RKO (cell line): Measurements from ENCODE around the gene SRP14.
"Not testable (repeated sequence)": the region's sequence is repeated elsewhere in the genome, so short reads cannot be mapped to it uniquely, and the experiment has no call there.

Experiments used
- DNase-seq: peaks from one replicate; pipeline ENCODE4 v3.0.0-alpha.2; 2016; ENCODE audit warnings: low spot score

SRP14 gene

GRCh38 chr15:40029979-40030893 is 8.7 kb downstream of the SRP14 start:
- DNase-seq, result no peak

- DNase-seq, result no peak
Observed at GRCh38 chr15:40028853-40029252, 10.1 kb downstream of the SRP14 start.

- DNase-seq, result no peak
Observed at GRCh38 chr15:40028193-40028592, 10.8 kb downstream of the SRP14 start.

GRCh38 chr15:40016224-40016865 is 22.6 kb downstream of the SRP14 start:
- DNase-seq, result no peak

GRCh38 chr15:40014390-40014789 is 24.6 kb downstream of the SRP14 start:
- DNase-seq, result no peak

GRCh38 chr15:40013372-40013771 is 25.6 kb downstream of the SRP14 start:
- not testable (repeated sequence) for DNase-seq

- DNase-seq, result no peak
Observed at GRCh38 chr15:40011303-40011702, 27.7 kb downstream of the SRP14 start.

- no peak for DNase-seq
Observed at GRCh38 chr15:40010686-40011085, 28.3 kb downstream of the SRP14 start.

- no peak for DNase-seq
Observed at GRCh38 chr15:40008061-40008765, 30.8 kb downstream of the SRP14 start.

- DNase-seq, result no peak
Observed at GRCh38 chr15:40006646-40007045, 32.3 kb downstream of the SRP14 start.

- no peak for DNase-seq
Observed at GRCh38 chr15:40006003-40006402, 33.0 kb downstream of the SRP14 start.

GRCh38 chr15:40003116-40003916 is 35.7 kb downstream of the SRP14 start:
- DNase-seq, result no peak

GRCh38 chr15:40002295-40002694 is 36.7 kb downstream of the SRP14 start:
- DNase-seq, result no peak

- DNase-seq, result no peak
Observed at GRCh38 chr15:39999538-40000200, 39.3 kb downstream of the SRP14 start.

GRCh38 chr15:39998511-39999077 is 40.4 kb downstream of the SRP14 start:
- no peak for DNase-seq

- no peak for DNase-seq
Observed at GRCh38 chr15:39997639-39998038, 41.3 kb downstream of the SRP14 start.

GRCh38 chr15:39997031-39997430 is 42.0 kb downstream of the SRP14 start:
- DNase-seq, result no peak

GRCh38 chr15:39996228-39996627 is 42.8 kb downstream of the SRP14 start:
- not testable (repeated sequence) for DNase-seq

- not testable (repeated sequence) for DNase-seq
Observed at GRCh38 chr15:39992953-39993352, 46.0 kb downstream of the SRP14 start.

- DNase-seq, result no peak
Observed at GRCh38 chr15:39990706-39991105, 48.3 kb downstream of the SRP14 start.

- DNase-seq, result no peak
Observed at GRCh38 chr15:39987821-39988220, 51.2 kb downstream of the SRP14 start.
